ENCODE measurements around the gene DNAH6. TPM values are rescaled to one million over a fixed set of nuclear protein-coding genes. Genes with fewer than 3 reads are reported as not detected.

Gene DNAH6
- total and polyA plus RNA-seq, 9 of the 15 experiments (the other 6 are each of a cell fraction or from before 2014, with no cell fraction given) = 0.01 to 0.04 (median 0.01) TPM; not detected in 5

- H3K4me1 ChIP-seq (replicated peaks in 1 of 2; ENCODE audit: control insufficient read depth in 2 of 2, insufficient read depth in 2 of 2, low read length in 2 of 2) = no peaks in the 10 kb centered on the region
- no peaks in the 10 kb centered on the region for H3K9me3 ChIP-seq (replicated peaks; ENCODE audit: control insufficient read depth, insufficient read depth, low read depth, low read length)
- no TSS peak for BruUV-seq (replicated peaks)
- H3K79me2 ChIP-seq (ENCODE audit: control insufficient read depth, insufficient read depth, low read length) = no peaks in the 10 kb centered on the region
- no peaks in the 10 kb centered on the region for H4K20me1 ChIP-seq (replicated peaks; ENCODE audit: control insufficient read depth, insufficient read depth, low read length)
- TF ChIP-seq ZNF165 (CRISPR knock-in tag; IDR thresholded peaks at IDR 0.05; ENCODE audit: borderline replicate concordance) = no peak
- no peak for TF ChIP-seq RBM15 (IDR thresholded peaks at IDR 0.05; ENCODE audit: insufficient read depth, low read length)
- no peak for TF ChIP-seq SMARCA4 (IDR thresholded peaks at IDR 0.05)
- TF ChIP-seq TRIM24 (IDR thresholded peaks at IDR 0.05) = no peak
- TF ChIP-seq FOXO4 (CRISPR knock-in tag; IDR thresholded peaks at IDR 0.05) = no peak
- no peak for TF ChIP-seq HDAC6 (IDR thresholded peaks at IDR 0.05; ENCODE audit: low read depth, low read length)
- TF ChIP-seq, protein P1, sequence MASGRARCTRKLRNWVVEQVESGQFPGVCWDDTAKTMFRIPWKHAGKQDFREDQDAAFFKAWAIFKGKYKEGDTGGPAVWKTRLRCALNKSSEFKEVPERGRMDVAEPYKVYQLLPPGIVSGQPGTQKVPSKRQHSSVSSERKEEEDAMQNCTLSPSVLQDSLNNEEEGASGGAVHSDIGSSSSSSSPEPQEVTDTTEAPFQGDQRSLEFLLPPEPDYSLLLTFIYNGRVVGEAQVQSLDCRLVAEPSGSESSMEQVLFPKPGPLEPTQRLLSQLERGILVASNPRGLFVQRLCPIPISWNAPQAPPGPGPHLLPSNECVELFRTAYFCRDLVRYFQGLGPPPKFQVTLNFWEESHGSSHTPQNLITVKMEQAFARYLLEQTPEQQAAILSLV (tag; IDR thresholded peaks at IDR 0.05) = no peak
- no peak for TF ChIP-seq TEAD2 (tag; IDR thresholded peaks at IDR 0.05)
- no peak for TF ChIP-seq USF1 (CRISPR knock-in tag; IDR thresholded peaks at IDR 0.05)
- no peak for TF ChIP-seq TBP (optimal IDR thresholded peaks at IDR 0.05; ENCODE audit: low read depth, low read length)
- no peak for TF ChIP-seq ZMIZ1 (IDR thresholded peaks at IDR 0.05; ENCODE audit: low read depth in 2 of 2, low read length in 2 of 2)
- no peak for TF ChIP-seq ZNF224 (CRISPR knock-in tag; IDR thresholded peaks at IDR 0.05)
- no peak for TF ChIP-seq HDAC3 (IDR thresholded peaks at IDR 0.05; ENCODE audit: borderline replicate concordance, partially characterized antibody)
- TF ChIP-seq RBM34 (IDR thresholded peaks at IDR 0.05; ENCODE audit: borderline replicate concordance, insufficient read depth, low read length) = no peak
- no peak for TF ChIP-seq ZBTB7A (IDR thresholded peaks at IDR 0.05; ENCODE audit: borderline replicate concordance, control insufficient read depth, low read depth, low read length)
- no peak for TF ChIP-seq SMARCE1 (IDR thresholded peaks at IDR 0.05)
- no peaks in the 10 kb centered on the region for H3K36me3 ChIP-seq (ENCODE audit: control insufficient read depth, insufficient read depth, low read length)
- DNase-seq (ENCODE audit: extremely low read depth in 1 of 4, low spot score in 3 of 4) (no peak), ATAC-seq (no peak), FAIRE-seq (no peak)
- no peaks in the 10 kb centered on the region for H3K9me1 ChIP-seq (ENCODE audit: control insufficient read depth, insufficient read depth, low read length)
- H3K27me3 ChIP-seq (ENCODE audit: control insufficient read depth in 2 of 2, insufficient read depth in 2 of 2, low read length in 2 of 2) = peaks cover 2 to 6% of the 10 kb centered on the region in 2 experiments; a peak in 1 of 5 replicates
- intact Hi-C loops (cut with micrococcal nuclease) (no loop called here), in situ Hi-C loops (cut with MboI) (no loop called here)
- no peak overlapping the region for H3K4me3 ChIP-seq
- no peak overlapping the region for H3K9ac ChIP-seq (ENCODE audit: insufficient read depth in 1 of 2, low read depth in 2 of 2, low read length in 2 of 2)
- POLR2A ChIA-PET = interaction anchor here (0.6 to 0.7 kb wide), 2 partner anchors 10 to 34 kb away, joined by 3 to 4 read pairs; no protein-coding TSS in a partner anchor
- H2AFZ ChIP-seq (ENCODE audit: low read depth, low read length) = no peak overlapping the region
- H3K27ac ChIP-seq (ENCODE audit: extremely low read depth, low read depth, low read length) = no peak overlapping the region
- WGBS (ENCODE audit: insufficient coverage, low coverage, missing lambda C conversion rate) = 0% methylated on average over 6 of the region's 6 CpGs
- no peak overlapping the region for H3K4me2 ChIP-seq (ENCODE audit: insufficient read depth, low read length)
- CTCF ChIA-PET (ENCODE audit: low intra/inter-chr PET ratio) = no interaction called here
Measured at GRCh38 chr2:84841577-84841976, 325.3 kb downstream of the DNAH6 start.
